HEK293T (cell line): ENCODE results near the gene IL10RB.

Source experiments
- CTCF ChIA-PET: fragments of 350-600 bp; formaldehyde crosslinking; extraction: SDS; loops from one replicate; lab custom pipeline; 2021; ENCODE audit warnings: antibody characterized with exemption, inconsistent platforms; lab: Yijun Ruan, JAX
- POLR2A ChIA-PET: fragments of 350-600 bp; formaldehyde crosslinking; extraction: SDS; loops from one replicate; lab custom pipeline; 2020; ENCODE audit warnings: antibody characterized with exemption, inconsistent platforms; lab: Yijun Ruan, JAX
- DNase-seq: peaks from one replicate; pipeline ENCODE4 v3.0.0; 2012; ENCODE audit warnings: mixed read lengths; ENCODE audit errors: extremely low spot score
- ARNT ChIP-seq: fragments of 450-650 bp; IDR thresholded peaks from 2 replicates; pipeline ENCODE4 v1.6.1; 2017; ENCODE audit warnings: mild to moderate bottlenecking
- BHLHE40 ChIP-seq: fragments of 450-650 bp; IDR thresholded peaks from 2 replicates; pipeline ENCODE4 v1.6.1; 2016; ENCODE audit warnings: mild to moderate bottlenecking, moderate library complexity, borderline replicate concordance
- CTBP1 ChIP-seq: fragments of 450-650 bp; IDR thresholded peaks from 2 replicates; pipeline ENCODE4 v1.6.1; 2016; ENCODE audit warnings: borderline replicate concordance
- ELF4 ChIP-seq: fragments of 450-650 bp; IDR thresholded peaks from 2 replicates; pipeline ENCODE4 v1.6.1; 2017; ENCODE audit warnings: antibody characterized with exemption
- FOXA1 ChIP-seq: fragments of 450-650 bp; IDR thresholded peaks from 2 replicates; pipeline ENCODE4 v1.6.1; 2016; ENCODE audit warnings: mild to moderate bottlenecking
- FOXK2 ChIP-seq: fragments of 450-650 bp; IDR thresholded peaks from 2 replicates; pipeline ENCODE4 v1.6.1; 2016; ENCODE audit warnings: mild to moderate bottlenecking
- FOXM1 ChIP-seq: fragments of 450-650 bp; IDR thresholded peaks from 2 replicates; pipeline ENCODE4 v1.6.1; 2017; ENCODE audit warnings: mild to moderate bottlenecking, borderline replicate concordance
- HDGF ChIP-seq: fragments of 450-650 bp; IDR thresholded peaks from 2 replicates; pipeline ENCODE4 v1.6.1; 2017; ENCODE audit warnings: antibody characterized with exemption, borderline replicate concordance
- L3MBTL2 ChIP-seq: fragments of 450-650 bp; conservative IDR thresholded peaks from 2 replicates; pipeline ENCODE4 v1.6.1; 2016; ENCODE audit warnings: mild to moderate bottlenecking
- LEF1 ChIP-seq: fragments of 450-650 bp; IDR thresholded peaks from 2 replicates; pipeline ENCODE4 v1.6.1; 2017; ENCODE audit warnings: mild to moderate bottlenecking, borderline replicate concordance
- NFRKB ChIP-seq: fragments of 450-650 bp; IDR thresholded peaks from 2 replicates; pipeline ENCODE4 v1.6.1; 2016; ENCODE audit warnings: mild to moderate bottlenecking, moderate library complexity
- SP1 ChIP-seq: fragments of 450-650 bp; IDR thresholded peaks from 2 replicates; pipeline ENCODE4 v1.6.1; 2017
- SUZ12 ChIP-seq: fragments of 450-650 bp; IDR thresholded peaks from 2 replicates; pipeline ENCODE4 v1.6.1; 2016; ENCODE audit warnings: mild to moderate bottlenecking
- TARDBP ChIP-seq: fragments of 450-650 bp; IDR thresholded peaks from 2 replicates; pipeline ENCODE4 v1.6.1; 2016
- ZNF384 ChIP-seq: fragments of 450-650 bp; IDR thresholded peaks from 2 replicates; pipeline ENCODE4 v1.6.1; 2016
- TF ChIP-seq, protein P1 (sequence below): fragments of 450-650 bp; IDR thresholded peaks from 2 replicates; pipeline ENCODE4 v1.6.1; 2016

Gene IL10RB

DNA sequence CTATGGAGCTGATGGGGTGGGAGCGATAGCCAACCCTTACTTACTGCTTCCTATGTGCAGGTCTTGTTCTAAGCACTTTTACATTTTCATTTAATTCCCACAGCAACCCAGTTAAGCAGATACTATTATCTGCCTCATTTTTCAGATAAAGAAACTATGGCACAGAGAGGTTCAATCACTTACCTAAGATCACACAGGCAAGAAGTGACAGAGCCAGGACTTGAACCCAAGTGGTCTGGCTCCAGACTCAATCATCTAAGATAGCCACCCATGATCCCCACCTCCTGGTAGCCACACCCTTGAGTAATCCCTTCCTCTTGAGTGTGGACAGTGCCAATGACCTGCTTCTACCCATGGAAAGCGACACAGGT is 35.5 kb downstream of the IL10RB start:
- ChIA-PET CTCF (no interaction called here), POLR2A (interaction anchor here (1.5 kb wide), 1 partner anchor 23 kb away, joined by 6 read pairs; the partner anchor contains the start of gene IFNAR1)
- DNase-seq = no peak
- TF ChIP-seq SUZ12 (no peak), FOXA1 (no peak), TARDBP (no peak), CTBP1 (no peak), SP1 (no peak), FOXM1 (no peak), L3MBTL2 (no peak)

DNA sequence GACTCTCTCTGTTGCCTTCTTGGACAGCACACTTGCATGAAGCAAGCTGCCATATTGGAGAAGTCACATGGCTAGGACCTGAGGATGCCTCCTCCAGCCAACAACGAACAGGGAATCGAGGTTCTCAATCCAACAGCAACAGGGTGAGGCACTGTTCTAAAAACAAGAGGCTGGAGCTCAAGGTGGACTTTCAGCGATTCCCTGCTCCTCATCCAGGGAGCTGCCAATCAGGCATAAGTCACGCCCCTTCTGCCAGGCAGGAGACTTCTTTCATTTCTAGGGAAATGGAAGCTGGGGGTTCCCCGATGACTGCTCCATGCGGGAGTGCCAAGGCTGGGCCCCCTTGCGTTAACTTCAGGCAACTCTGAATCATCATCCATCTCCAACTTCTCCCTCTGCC is 35.9 kb downstream of the IL10RB start:
- CTCF ChIA-PET = no interaction called here
- DNase-seq = no peak
- POLR2A ChIA-PET = interaction anchor here (1.5 kb wide), 1 partner anchor 23 kb away, joined by 6 read pairs; the partner anchor contains the start of gene IFNAR1
- TF ChIP-seq, protein P1, sequence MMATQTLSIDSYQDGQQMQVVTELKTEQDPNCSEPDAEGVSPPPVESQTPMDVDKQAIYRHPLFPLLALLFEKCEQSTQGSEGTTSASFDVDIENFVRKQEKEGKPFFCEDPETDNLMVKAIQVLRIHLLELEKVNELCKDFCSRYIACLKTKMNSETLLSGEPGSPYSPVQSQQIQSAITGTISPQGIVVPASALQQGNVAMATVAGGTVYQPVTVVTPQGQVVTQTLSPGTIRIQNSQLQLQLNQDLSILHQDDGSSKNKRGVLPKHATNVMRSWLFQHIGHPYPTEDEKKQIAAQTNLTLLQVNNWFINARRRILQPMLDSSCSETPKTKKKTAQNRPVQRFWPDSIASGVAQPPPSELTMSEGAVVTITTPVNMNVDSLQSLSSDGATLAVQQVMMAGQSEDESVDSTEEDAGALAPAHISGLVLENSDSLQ = no peak
- no peak for TF ChIP-seq CTBP1

DNA sequence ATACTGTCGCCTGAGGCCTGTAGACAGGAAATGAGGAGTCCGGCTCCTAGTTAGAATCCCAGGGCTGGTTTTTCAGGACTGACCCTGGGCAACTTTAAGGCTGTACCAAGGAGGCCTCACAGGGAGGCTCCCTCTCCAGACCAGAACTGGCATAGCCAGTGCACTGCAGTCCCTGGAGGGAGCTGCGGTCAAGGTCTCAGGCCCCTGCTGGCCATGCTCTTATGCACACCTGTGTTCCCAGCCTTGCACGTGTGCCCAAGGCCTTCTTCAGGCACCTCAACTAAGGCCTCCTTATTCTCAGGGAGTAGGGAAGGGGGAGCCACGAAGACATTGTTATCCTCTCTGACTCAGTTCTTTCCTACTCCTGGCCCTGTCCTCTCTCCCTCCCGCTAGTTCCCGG is 36.6 kb downstream of the IL10RB start:
- ChIA-PET POLR2A (interaction anchor here (1.5 kb wide), 1 partner anchor 22 kb away, joined by 6 read pairs; the partner anchor contains the start of gene IFNAR1), CTCF (no interaction called here)
- no peak for DNase-seq
- TF ChIP-seq FOXM1 = no peak
- no peak for TF ChIP-seq NFRKB
- no peak for TF ChIP-seq ARNT
- no peak for TF ChIP-seq TARDBP
- TF ChIP-seq FOXA1 = no peak
- no peak for TF ChIP-seq SUZ12
- TF ChIP-seq SP1 = no peak
- no peak for TF ChIP-seq ELF4
- no peak for TF ChIP-seq CTBP1
- no peak for TF ChIP-seq FOXK2
- no peak for TF ChIP-seq HDGF
- no peak for TF ChIP-seq LEF1
- TF ChIP-seq ZNF384 = no peak
- TF ChIP-seq, protein P1 = no peak
- no peak for TF ChIP-seq L3MBTL2
- TF ChIP-seq BHLHE40 = no peak

DNA sequence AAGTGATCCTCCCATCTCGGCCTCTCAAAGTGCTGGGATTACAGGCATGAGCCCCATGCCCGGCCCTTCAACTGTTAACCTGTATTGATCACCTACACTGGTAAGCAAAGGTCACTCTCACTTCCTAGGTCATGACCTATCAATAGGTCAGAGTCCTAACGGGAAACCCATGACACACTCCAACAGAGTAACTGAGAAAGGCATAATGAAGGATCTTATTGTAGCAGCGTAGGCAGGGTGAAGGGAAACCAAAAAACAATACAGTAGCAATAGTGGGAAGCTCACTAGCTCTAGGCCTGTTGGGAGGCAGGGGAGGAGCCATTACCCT is 39.1 kb downstream of the IL10RB start:
- CTCF ChIA-PET = no interaction called here
- no peak for TF ChIP-seq CTBP1
- no peak for TF ChIP-seq FOXM1
- no peak for TF ChIP-seq FOXK2
- no peak for TF ChIP-seq HDGF
- TF ChIP-seq NFRKB = no peak
- TF ChIP-seq FOXA1 = no peak
- TF ChIP-seq SUZ12 = no peak
- DNase-seq = no peak
- POLR2A ChIA-PET = no interaction called here

GRCh38 chr21:33305938-33306337 is 39.8 kb downstream of the IL10RB start:
- ChIA-PET POLR2A (no interaction called here), CTCF (no interaction called here)
- TF ChIP-seq ELF4 (no peak), SP1 (no peak), L3MBTL2 (no peak), TARDBP (no peak), SUZ12 (no peak), BHLHE40 (no peak), CTBP1 (no peak), FOXK2 (no peak), FOXA1 (no peak), ARNT (no peak), NFRKB (no peak), FOXM1 (no peak), LEF1 (no peak), ZNF384 (no peak)
- TF ChIP-seq, protein P1 = no peak
- no peak for DNase-seq

- TF ChIP-seq ZNF384 = no peak
- TF ChIP-seq TARDBP = no peak
- TF ChIP-seq CTBP1 = no peak
- TF ChIP-seq SP1 = no peak
- TF ChIP-seq SUZ12 = no peak
- TF ChIP-seq, protein P1 = no peak
- no peak for TF ChIP-seq L3MBTL2
- no peak for TF ChIP-seq FOXM1
- no peak for TF ChIP-seq NFRKB
- no peak for TF ChIP-seq HDGF
- no peak for TF ChIP-seq FOXA1
- no peak for TF ChIP-seq LEF1
- no peak for TF ChIP-seq BHLHE40
- no peak for TF ChIP-seq ELF4
- TF ChIP-seq ARNT = no peak
- TF ChIP-seq FOXK2 = no peak
- ChIA-PET CTCF (interaction anchor here (0.6 kb wide), 1 partner anchor 222 kb away, joined by 5 read pairs; no protein-coding TSS in a partner anchor), POLR2A (interaction anchor here (3.4 kb wide), 1 partner anchor 16 kb away, joined by 10 read pairs; the partner anchor contains the start of gene IFNAR1)
- DNase-seq = no peak
Measured at GRCh38 chr21:33308586-33309490, 42.7 kb downstream of the IL10RB start.
